Measurements from ENCODE around the gene SCN1B.
"Not testable (repeated sequence)": the region's sequence is repeated elsewhere in the genome, so short reads cannot be mapped to it uniquely, and the experiment has no call there.

Gene SCN1B
- 4.9 to 6.6 reads per million in 2 donors for total RNA-seq

DNA sequence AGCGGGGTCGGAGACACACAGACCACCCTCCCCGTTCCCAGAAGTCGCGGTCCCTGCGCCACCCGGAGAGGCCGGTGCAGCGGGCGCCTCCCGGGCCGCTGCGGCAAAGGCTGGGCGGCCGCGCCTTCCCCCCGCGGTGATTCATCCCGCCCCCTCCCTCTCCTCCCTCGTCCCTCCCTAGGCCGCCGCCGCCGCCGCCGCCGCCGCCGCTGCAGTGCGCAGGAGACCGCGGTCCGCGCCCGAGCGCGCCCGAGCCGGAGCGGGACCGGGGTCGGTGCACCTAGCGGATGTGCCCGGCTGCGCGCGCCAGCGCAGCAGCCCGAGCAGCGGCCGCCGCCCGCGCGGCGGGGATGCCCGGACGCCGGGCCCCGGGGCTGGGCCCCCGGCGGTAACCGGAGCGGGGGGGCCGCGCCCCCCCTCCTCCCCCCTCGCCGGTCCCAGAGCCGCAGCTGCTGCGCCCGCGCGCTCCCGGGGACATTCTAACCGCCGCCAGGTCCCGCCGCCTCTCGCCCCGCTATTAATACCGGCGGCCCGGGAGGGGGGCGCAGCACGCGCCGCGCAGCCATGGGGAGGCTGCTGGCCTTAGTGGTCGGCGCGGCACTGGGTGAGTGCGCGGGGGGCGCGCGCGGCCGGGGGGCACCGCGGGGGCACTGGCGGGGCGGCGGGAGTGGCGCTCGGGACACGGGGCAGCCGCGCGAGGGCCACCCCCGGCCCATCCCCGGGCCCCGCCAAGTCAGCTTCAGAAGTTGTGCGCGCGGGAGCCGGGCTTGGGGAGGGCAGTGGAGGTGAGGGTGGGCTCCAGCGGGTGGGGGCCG, at the start of gene SCN1B:
Gene SCN1B, plus strand, starts transcription at position 214 of the 815 bp plus-strand sequence. Its CDS starts 351 bp downstream, at position 565.
- peak; percentile 52 for DNase-seq

DNA sequence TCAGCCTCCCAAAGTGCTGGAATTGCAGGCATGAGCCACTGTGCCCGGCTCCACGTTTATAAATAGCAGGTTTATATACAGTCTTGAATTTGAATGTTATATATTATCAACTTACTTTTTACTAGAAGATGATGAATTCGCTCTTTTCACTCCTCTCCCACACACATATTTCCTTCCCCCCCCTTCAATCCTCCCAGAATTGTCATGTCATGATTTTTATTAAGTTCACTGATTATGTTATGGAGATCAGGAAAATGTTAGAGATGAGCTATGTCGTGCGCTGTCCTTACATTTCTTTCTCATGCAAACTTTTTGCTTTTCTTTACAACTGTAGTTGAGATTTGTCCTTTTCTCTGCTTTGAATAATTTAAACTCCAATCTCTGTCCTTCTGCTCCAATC, 48.0 kb upstream of the SCN1B start:
- no peak for DNase-seq

DNA sequence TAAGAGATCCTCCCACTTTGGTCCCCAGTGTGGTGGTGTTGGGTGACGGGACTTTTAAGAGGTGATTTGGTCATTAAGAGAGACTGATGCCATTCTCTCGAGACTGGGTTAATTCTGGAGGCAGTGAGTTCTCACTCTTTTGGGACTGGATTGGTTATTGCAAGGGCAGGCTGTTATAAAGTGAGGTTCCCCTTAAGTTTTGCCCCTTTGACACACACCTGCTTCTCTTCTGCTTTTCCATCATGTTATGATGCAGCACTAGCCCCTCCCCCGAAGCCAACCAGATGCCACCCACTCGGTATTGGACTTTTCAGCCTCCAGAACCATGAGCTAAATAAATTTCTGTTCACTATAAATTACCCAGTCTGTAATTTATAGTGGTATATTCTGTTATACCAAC, 46.5 kb upstream of the SCN1B start:
- no peak for DNase-seq

DNA sequence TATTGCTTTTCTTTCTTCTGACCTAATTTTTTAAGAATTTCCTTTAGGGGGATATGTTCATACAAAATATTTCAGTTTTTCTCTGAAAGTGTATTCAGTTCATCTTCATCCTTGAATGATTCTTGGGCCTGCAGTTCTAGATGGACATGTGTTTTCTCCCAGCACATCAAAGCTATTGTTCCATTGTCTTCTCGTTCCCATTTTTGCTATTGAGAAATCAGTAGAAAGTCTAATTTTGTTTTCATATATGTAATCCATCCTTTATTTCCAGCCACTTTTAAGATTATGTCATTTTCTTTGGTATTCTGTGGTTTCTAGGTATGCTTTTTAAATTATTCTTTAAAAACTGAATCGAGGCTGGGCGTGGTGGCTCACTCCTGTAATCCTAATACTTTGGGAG, 46.0 kb upstream of the SCN1B start:
- DNase-seq: no peak

DNA sequence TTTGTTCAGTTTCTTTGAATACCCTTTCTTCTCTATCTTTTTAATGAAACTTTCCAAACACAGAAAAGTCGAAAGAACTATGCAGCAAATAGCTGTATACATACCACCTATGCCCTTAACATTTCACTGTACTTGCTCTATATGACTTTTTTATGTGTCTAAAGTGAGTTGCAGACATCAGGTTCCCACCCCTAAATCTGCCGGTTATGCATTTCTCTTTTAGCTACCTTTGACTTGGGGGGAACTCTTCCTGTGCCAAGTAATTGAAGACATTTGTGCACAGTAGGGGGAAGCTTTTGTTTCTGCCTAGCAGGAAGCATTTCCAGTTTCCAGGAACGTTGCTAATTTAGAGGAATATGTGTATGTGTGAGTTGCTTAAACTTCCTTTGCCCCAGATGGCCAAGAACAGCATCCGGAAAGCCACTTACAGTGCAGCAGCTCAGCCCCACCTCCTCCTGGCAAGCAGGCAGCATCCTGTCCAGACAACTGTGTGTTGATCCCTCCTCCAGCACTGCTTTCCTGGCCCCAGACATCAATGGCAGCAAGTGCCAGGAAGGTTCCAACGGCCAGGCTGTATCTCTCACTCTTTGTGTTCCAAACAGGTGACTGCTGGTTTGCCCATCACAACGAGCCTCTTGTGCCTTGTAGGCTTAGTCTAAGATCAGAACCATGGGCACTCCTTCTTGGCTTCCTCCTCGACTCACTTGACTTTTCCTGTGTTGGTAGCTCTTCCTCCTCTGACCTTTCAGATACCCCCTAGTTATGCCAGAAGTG, 44.8 kb upstream of the SCN1B start:
- DNase-seq: no peak

DNA sequence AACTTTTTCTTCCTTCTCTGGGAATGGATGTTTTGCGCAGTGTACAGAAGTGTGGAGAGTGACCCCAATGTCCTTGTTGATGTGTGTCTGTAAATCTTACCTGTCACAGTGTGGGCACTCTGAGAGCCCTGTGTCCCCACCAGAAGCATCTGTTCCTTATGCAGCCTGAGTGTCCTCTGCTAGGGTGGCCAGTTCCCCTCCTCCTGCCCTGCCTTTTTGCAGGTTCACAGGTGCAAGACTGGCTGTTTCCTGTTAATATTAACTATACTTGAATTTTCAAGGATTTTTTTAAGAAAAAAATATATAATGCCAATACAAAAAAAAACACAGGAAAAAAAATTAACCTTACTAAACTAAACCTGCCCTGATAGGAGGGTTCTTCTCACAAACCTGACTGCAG, 42.2 kb upstream of the SCN1B start:
- DNase-seq: no peak

DNA sequence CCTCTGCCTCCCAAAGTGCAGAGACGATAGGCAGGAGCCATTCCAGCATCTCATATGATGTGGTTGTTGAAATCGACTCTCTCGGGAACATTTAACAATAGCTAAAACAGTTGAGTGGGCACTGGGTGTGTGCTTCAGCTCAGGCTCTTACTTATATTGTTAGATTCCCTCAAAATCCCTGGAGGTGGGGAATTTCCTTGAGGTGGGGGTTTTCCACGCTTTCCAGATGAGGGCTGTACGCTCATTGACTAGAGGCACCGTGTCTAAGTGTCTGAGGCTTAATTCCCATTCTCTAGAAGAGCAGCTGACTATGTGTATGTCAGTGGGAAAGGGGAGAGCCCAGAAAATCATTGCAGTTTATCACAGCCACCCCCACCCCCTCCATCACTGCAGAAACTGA, 41.0 kb upstream of the SCN1B start:
- DNase-seq: no peak

DNA sequence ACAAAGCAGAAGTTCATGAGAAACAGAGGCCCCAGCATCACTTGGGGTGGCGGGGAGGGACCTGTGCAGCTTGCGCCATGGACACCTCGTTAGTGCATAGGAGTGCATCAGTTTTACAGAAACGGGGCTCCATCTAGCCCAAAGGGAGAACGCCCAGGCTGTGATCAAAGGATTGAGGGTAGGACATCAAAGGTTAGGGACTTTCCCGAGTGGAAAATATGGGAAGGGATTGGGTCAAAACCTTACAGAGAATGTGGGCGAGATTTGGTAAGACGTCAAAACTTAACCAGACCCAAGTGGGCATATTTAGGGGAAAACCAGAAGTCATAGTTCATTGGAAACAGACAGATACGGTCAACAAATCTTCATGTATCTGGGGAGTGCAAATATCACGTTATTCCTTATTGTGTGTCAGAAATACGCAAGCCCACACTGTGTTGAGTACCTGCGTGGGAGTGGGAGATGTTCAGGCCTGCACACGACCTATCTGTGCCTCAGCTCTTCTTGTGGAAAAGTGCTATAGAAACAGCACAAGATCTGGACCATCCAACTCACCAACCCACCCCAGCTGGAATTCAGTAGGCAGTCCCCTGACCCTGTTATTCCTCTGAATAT, 39.6 kb upstream of the SCN1B start:
- no peak for DNase-seq

DNA sequence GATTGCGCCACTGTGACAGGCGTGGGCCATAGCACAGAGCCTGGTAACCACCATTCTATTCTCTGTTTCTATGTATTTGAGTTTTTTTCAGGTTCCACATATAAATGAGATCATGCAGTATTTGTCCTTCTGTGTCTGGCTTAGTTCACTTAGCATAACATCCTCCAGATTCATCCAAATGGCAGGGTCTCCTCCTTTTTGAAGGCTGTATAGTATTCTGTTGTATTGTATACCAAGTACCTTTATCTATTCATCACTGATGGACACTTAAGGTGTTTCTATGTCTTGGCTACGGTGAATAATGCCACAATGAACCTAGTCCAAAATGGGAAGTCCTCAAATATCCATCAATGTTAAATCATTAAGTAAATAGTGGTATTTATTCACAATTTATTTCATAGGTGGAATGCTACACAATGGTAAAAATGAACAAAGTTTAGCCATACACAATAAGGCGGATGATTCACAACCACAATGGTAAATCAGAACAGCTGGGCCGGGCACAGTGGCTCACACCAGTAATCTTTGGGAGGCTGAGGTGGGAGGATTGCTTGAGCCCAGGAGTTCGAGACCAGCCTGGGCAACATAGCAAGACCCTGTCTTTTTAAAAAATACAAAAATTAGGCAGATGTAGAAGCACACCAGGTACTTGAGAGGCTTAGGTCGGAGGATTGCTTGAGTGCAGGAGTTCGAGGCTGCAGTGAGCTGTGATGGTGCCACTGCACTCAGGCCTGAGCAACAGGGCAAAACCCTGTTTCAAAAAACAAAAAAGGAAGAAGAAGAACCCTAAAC, 38.5 kb upstream of the SCN1B start:
- no peak for DNase-seq

DNA sequence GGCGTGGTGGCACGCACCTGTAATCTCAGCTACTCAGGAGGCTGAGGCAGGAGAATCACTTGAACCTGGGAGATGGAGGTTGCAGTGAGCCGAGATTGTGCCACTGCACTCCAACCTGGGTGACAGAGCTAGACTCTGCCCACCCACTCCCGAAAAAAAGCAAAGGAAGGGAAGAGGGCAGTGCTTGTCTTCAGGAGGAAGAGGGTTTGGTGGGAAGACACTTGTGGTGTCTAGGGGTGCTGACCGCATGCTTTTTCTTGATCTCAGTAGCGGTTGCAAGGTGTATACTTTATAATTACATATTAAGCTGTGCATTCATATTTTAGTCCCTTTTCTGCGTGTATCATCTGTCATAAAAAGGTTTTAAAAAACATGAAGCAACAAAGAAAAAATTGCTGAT, 37.7 kb upstream of the SCN1B start:
- not testable (repeated sequence) for DNase-seq

DNA sequence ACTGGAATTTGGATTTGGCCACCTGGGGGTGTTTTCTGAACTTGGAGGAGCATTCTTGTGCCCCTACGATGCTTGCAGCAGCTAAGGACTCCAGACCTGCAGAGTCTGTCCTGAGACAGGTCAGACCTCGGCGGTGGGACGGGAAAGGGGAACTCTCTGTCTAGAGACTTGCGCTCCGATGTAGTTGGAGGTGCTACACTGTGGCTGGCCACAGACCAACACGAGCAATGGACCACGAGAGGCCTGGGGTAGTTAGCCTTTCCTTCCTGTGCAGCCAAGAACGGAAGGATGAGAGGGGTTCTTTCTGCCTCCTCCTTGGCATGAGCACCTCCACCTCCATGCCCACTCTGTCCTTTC, 36.0 kb upstream of the SCN1B start:
- DNase-seq: no peak

DNA sequence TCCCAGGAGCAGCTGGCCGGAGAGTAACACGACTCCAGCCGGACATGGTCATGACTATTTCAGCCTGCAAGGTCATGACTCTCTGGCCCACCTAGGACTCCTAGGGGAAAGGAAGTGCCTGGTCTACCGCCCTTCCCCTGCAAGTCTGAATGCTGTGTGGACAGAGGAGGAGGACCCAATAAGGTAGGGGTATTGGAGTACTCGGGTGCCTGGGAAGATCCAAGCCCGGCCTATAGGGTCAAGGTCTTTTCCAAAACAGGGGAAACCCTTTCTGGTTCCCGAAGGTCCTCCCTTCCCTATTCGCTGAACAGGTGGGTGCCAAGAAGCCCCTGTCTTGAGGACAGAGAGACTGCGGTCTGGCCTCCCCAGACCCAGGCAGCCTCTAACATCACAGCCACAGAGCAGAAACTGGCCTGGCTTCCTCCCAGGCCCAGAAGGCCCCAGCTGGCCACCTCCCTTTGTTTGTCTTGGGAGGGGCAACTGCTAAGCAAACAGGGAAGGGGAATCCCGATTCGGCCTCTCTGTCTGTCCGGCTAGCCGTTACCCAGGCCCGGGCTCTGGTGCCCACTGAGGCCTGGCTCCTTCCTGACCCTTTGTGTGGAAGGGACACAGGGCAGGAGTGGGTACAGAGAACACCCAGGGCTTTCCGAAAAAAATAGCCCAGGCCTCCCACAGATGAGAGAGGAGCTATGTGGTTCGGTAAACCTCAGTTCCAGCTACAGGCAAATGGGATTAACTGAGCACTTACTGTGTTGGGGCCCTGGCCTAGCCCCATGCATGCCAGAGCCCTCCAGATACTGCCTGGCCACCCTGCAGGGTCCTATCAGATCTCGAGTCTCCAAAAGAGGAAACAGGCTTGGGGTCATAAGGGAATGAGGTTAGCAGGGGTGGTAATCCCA, 35.4 kb upstream of the SCN1B start:
- no peak for DNase-seq

DNA sequence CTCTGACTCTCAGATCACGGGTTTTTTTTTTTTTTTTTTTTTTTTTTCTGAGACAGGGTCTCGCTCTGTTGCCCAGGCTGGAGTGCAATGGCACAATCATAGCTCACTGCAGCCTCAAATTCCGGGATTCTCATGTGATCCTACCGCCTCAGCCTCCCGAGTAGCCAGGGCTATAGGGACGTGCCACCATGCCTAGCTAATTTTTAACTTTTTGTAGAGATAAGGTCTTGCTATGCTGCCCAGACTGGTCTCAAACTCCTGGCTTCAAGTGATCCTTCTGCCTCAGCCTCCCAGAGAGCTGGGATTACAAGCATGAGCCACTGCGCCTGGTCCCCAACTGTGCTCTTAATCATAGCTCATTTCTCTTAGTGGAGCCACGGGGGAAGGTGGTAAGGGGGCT, 34.7 kb upstream of the SCN1B start:
- DNase-seq: no peak

DNA sequence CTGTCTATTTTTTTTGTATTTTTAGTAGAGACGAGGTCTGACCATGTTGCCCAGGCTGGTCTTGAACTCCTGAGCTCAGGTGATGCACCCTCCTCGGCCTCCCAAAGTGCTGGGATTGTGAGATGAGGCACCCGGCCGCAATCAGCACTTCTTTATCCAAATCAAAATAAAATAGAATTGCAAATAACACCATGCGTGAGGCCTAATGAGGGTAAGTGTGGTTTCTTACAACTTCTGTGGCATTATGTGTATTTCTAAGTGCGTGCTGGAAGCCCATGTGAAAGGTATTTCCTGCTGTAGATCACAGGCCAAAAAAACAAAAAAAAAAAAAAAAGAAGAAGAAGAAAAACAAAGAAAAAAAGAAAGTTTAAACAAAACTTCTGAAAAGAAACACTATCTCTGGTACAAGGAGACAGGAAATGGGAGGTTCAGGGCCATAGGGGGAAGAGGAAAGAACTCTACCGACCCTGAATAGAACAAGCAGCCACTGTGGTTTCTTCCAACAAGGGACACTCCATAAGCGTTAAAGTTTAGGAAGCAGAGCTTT, 33.1 kb upstream of the SCN1B start:
- no peak for DNase-seq

DNA sequence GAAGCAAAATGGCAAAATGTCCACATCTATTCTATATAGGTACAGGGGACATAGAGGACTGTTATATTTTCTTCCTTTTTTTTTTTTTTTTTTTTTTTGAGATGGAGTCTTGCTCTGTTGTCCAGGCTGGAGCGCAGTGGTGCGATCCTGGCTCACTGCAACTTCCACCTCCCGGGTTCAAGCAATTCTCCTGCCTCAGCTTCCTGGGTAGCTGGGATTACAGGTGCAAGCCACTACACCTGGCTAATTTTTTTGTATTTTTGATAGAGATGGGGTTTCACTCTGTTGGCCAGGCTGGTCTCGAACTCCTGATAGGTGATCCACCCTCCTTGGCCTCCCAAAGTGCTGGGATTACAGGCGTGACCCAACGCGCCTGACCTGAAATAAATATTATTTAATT, 32.0 kb upstream of the SCN1B start:
- not testable (repeated sequence) for DNase-seq

DNA sequence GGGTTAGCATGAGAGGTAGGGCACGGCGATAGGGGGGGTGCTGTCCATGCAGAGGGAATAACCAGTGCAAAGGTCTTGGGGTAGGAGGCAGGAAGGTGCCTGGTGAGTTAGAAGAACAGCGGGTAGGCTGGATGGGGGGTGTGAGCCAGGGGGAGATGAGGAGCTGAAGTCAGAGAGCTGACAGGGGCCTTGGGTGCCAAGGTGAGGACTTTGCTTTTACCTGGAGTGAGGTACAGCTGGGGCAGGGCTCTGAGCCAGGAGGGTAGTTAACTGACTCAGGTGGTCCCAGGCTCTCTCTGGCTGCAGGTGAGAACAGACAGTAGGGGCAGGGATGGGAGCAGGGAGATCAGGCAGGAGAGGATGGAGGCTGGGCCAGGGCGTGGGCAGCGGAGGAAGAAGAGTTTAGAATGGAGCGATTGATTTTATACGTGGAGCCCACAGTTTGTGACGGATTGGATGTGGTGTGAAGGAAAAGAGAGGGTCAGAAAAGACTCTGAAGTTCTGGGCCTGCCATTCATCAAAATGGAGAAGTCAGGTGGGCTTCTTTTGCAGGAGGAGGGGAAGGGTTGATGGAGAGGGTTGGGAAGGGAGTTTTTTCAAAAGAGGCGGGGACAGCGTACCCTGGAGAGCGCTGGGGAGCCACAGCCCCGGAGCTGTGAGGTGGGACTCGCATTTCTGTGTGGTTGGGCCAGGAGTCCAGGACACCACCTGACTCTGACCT, 31.3 kb upstream of the SCN1B start:
- no peak for DNase-seq

DNA sequence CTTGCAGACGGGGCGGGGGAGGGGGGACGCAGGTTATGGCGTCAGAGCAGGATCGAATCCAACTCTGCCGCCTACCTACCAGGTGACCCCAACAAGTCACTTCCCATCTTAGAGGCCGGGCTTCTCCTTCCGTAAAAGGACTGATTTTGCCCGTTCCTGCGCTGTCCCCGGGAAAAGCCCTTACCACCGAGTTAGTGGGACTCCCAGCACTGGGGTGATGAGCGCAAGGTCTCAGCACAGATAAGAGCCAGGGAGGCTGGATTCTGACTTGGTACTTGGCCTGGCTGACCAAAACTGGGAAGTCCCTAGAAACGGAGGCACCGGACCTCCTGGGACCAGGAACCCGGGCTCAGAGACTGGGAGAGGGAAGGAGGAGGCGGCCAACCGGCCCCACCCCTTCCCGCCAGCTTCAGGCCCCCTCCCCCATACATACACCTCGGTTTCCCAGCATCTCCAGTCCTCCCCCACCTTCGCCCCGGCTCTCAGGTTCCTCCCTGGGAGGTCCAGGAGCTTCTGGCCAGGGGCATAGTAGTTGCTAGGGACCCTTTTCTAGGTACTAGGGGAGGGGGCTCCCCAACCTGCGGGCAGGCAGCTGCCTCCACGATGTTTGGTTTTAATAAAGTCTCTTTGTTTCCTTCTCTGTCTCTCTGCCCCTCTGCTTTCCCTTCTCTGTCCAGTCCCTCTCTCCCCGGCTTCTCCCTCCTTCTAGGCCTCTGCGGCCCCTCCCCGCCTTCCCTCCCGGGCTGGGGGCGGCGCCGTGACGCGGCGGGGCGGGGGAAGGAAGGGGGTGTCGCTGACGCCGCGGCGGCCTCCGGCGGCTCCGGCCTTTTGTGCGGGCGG, 30.6 kb upstream of the SCN1B start, which contains the start of gene GRAMD1A:
Gene GRAMD1A, plus strand, starts transcription at position 826 of the 840 bp plus-strand sequence. CDS start 156 bp downstream, outside the sequence.
- DNase-seq: peak; percentile 54

DNA sequence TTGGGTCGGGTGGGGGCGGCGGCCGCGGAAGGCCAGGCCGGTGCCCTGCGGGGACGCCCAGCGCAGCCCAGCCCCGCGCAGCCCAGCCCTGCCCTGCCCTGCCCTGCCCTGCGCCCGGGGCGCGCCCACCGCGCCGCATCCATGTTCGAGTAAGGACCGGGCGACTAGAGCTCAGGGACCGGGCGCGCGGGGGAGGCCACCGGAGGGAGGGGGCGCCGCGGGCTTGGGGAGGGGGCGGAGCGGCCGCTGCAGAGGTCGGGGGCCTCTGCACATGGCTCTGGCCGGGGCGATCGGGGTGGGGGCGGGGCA, 30.0 kb upstream of the SCN1B start:
- no peak for DNase-seq

DNA sequence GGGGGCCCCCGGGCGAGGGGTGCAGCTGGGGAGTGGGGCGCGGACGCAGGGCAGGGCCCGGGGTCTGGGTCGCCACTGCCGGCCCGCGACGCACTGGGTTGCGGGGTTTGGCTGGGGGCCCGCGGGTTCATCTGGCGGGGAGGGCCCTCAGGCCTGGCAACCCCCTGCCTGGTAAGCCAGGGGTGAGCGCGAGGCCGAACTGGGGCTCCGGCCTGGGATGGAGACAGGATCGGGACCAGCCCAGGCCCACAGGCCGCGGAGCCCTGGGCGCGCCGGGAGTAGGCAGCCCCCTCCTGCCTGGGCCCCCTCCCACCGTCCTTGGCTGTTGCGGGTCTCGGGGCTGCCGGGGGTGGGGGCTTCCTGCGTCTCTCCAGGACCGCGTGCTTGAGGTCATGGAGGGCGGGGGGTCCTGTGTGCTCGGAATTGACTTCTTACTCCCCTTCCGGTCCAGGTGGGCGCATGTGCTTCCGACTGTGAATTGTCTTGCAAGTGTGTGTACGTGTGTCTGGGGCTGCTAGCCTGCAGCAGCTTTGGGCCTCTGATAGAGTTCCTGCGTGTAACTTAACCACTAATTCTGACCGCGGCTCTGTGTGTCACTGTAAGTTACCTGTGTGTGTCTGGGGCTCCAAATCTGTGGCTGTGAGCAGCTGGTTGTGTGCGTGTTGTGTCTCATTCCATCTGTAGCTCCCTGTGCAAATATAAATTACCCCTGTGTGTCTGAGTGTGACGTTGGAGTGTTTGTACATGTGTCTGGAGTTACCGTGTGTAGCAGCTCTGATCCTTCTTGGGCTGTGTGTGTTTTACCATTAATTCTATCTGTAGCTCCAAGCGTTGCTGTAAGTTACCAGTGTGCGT, 29.4 kb upstream of the SCN1B start:
- DNase-seq: no peak

Data from activated gamma-delta T cell (primary cell).